Subcutaneous adipose tissue (tissue), 4 donors: ENCODE measurements around the gene TYSND1. TPM values are rescaled to one million over a fixed set of nuclear protein-coding genes. Genes with fewer than 3 reads are reported as not detected.

ENCODE experiments used
- CTCF ChIP-seq: fragments of 450-650 bp; IDR thresholded peaks from one replicate; pipeline ENCODE4 v1.5.1; 2016; ENCODE audit warnings: low read depth, mild to moderate bottlenecking, control low read depth, antibody characterized with exemption, moderate library complexity
- total RNA-seq, 4 donors: library from RNA; depleted of rRNA; stranded (reverse); fragments of >200 nt; gene quantifications; one replicate each; pipeline ENCODE4 v1.1.0, GENCODE V29; 2016

Gene TYSND1
- total RNA-seq, 4 donors from 2014 or later: 6.7 to 21.9 (median 13.2) TPM

- TF ChIP-seq CTCF: no peak
These were observed 48.2 kb downstream of the TYSND1 start for GRCh38 chr10:70098271-70098670.

- no peak for TF ChIP-seq CTCF
These were observed 49.0 kb downstream of the TYSND1 start for GRCh38 chr10:70097459-70097858.

- TF ChIP-seq CTCF: no peak
These were observed 49.6 kb downstream of the TYSND1 start for GRCh38 chr10:70096705-70097420.

GRCh38 chr10:70096016-70096704, 50.3 kb downstream of the TYSND1 start:
- TF ChIP-seq CTCF: no peak

GRCh38 chr10:70094250-70094649, 52.2 kb downstream of the TYSND1 start:
- no peak for TF ChIP-seq CTCF

GRCh38 chr10:70093335-70093944, 53.1 kb downstream of the TYSND1 start:
- TF ChIP-seq CTCF: no peak

- no peak for TF ChIP-seq CTCF
These were observed 54.1 kb downstream of the TYSND1 start for GRCh38 chr10:70092389-70092718.
